CD14-positive monocyte (primary cell): ENCODE results near the gene ADGRF1. TPM values are rescaled to one million over a fixed set of nuclear protein-coding genes. Genes with fewer than 3 reads are reported as not detected.
"Not testable (repeated sequence)": the region's sequence is repeated elsewhere in the genome, so short reads cannot be mapped to it uniquely, and the experiment has no call there.

Experiments
- DNase-seq, 3 donors: peaks; one replicate each; pipeline ENCODE4 v3.0.0-alpha.2; 2011 to 2022
- H2AFZ ChIP-seq: 2 replicates; pipeline ENCODE4 v1.6.0; 2012; ENCODE audit warnings: mild to moderate bottlenecking, low read depth, low read length, inconsistent platforms; ENCODE audit not compliant: insufficient read depth, poor library complexity, severe bottlenecking
- H3K27ac ChIP-seq, 2 donors: 1 replicate in 1 of 2; 2 replicates in 1 of 2; pipeline ENCODE4 v1.5.1; 2012 to 2013; ENCODE audit warnings: low read length in 2 of 2, control low read depth in 1 of 2, inconsistent platforms in 1 of 2, low read depth in 1 of 2, mild to moderate bottlenecking in 1 of 2
- H3K27me3 ChIP-seq, 2 donors: one replicate each; pipeline versions ENCODE4 v1.6.0 to v1.6.1; 2011 to 2013; ENCODE audit warnings: low read length in 2 of 2; ENCODE audit not compliant: control insufficient read depth in 2 of 2, insufficient read depth in 2 of 2
- H3K36me3 ChIP-seq, 2 donors: replicated peaks in 1 of 2; 1 replicate in 1 of 2; 2 replicates in 1 of 2; pipeline versions ENCODE4 v1.5.1 to v1.6.1; 2012 to 2013; ENCODE audit warnings: low read length in 2 of 2, control low read depth in 1 of 2, inconsistent platforms in 1 of 2, mild to moderate bottlenecking in 1 of 2; ENCODE audit not compliant: insufficient read depth in 2 of 2, control insufficient read depth in 1 of 2
- H3K4me1 ChIP-seq, 2 donors: 1 replicate in 1 of 2; 2 replicates in 1 of 2; pipeline versions ENCODE4 v1.5.1 to v1.6.1; 2012 to 2013; ENCODE audit warnings: low read length in 2 of 2, control low read depth in 1 of 2, inconsistent platforms in 1 of 2, mild to moderate bottlenecking in 1 of 2, moderate library complexity in 1 of 2; ENCODE audit not compliant: insufficient read depth in 2 of 2, control insufficient read depth in 1 of 2
- H3K4me2 ChIP-seq: replicated peaks from 2 replicates; pipeline ENCODE3; 2012; ENCODE audit warnings: low read length, moderate library complexity, mild to moderate bottlenecking; ENCODE audit not compliant: poor library complexity, severe bottlenecking; ENCODE audit errors: extremely low read depth
- H3K4me3 ChIP-seq, 3 experiments: fragments of 200-600 bp in 1 of 3; sonication (generic) in 1 of 3; replicated peaks in 1 of 3; 1 replicate in 2 of 3; 2 replicates in 1 of 3; pipeline ENCODE4 v1.5.1; 2011 to 2013; ENCODE audit warnings: low read length in 3 of 3, mild to moderate bottlenecking in 3 of 3, control low read depth in 2 of 3, low read depth in 2 of 3, inconsistent platforms in 1 of 3, moderate library complexity in 1 of 3
- H3K79me2 ChIP-seq: 2 replicates; pipeline ENCODE4 v1.6.0; 2012; ENCODE audit warnings: mild to moderate bottlenecking, control low read depth, inconsistent platforms, low read length, moderate library complexity; ENCODE audit not compliant: insufficient read depth
- H3K9ac ChIP-seq: 2 replicates; pipeline ENCODE4 v1.6.0; 2017; ENCODE audit warnings: low read length, mild to moderate bottlenecking; ENCODE audit not compliant: insufficient read depth, poor library complexity, severe bottlenecking
- H3K9me3 ChIP-seq, 2 donors: replicated peaks in 1 of 2; 1 replicate in 1 of 2; 2 replicates in 1 of 2; pipeline versions ENCODE4 v1.5.1 to v1.6.1; 2012 to 2013; ENCODE audit warnings: low read length in 2 of 2, control low read depth in 1 of 2; ENCODE audit not compliant: control insufficient read depth in 1 of 2, insufficient read depth in 1 of 2
- H4K20me1 ChIP-seq: 2 replicates; pipeline ENCODE4 v1.6.0; 2012; ENCODE audit warnings: mild to moderate bottlenecking, low read length, control low read depth, moderate library complexity; ENCODE audit not compliant: insufficient read depth
- H3K27ac Mint-ChIP-seq, 7 donors: one replicate each; pipeline ENCODE4 v1.8.0; 2020; ENCODE audit warnings: mild to moderate bottlenecking in 7 of 7, mixed read lengths in 7 of 7, moderate library complexity in 6 of 7, inconsistent platforms in 2 of 7
- H3K27me3 Mint-ChIP-seq, 3 donors: one replicate each; pipeline ENCODE4 v1.8.0; 2021 to 2022; ENCODE audit warnings: low read depth in 3 of 3, mild to moderate bottlenecking in 3 of 3, mixed read lengths in 3 of 3, moderate library complexity in 3 of 3, inconsistent platforms in 1 of 3
- H3K36me3 Mint-ChIP-seq, 2 donors: one replicate each; pipeline ENCODE4 v1.8.0; 2020; ENCODE audit warnings: mixed read lengths in 2 of 2, inconsistent platforms in 1 of 2, mild to moderate bottlenecking in 1 of 2
- H3K4me1 Mint-ChIP-seq: one replicate; pipeline ENCODE4 v1.8.0; 2020; ENCODE audit warnings: mild to moderate bottlenecking, mixed read lengths
- H3K4me3 Mint-ChIP-seq, 2 donors: one replicate each; pipeline ENCODE4 v1.8.0; 2020; ENCODE audit warnings: mild to moderate bottlenecking in 2 of 2, mixed read lengths in 2 of 2, moderate library complexity in 1 of 2
- H3K9me3 Mint-ChIP-seq, 7 donors: one replicate each; pipeline ENCODE4 v1.8.0; 2020 to 2022; ENCODE audit warnings: mixed read lengths in 7 of 7, mild to moderate bottlenecking in 6 of 7, moderate library complexity in 6 of 7, inconsistent platforms in 2 of 7
- WGBS: methylation state at CpG from one replicate; pipeline ENCODE4 v1.1.5; 2013; ENCODE audit warnings: missing lambda C conversion rate; ENCODE audit not compliant: insufficient coverage; 5-methylcytosine and 5-hydroxymethylcytosine counted together
- intact Hi-C, 2 donors: fragments of 100-400 bp; cut with micrococcal nuclease; formaldehyde crosslinking; loops; one replicate each; pipeline versions ENCODE4 v1.15.0 to v1.15.1; 2023
- polyA plus RNA-seq, 3 donors: library from polyadenylated mRNA; depleted of rRNA in 1 of 3; unstranded in 2 of 3; stranded (reverse) in 1 of 3; fragments of 300-500 nt in 2 of 3; fragments of >200 nt in 1 of 3; fragmentation: Illumina TruSeq in 2 of 3; gene quantifications; 1 replicate in 2 of 3; 2 replicates in 1 of 3; pipeline ENCODE4 v1.2.3, GENCODE V29; 2012 to 2021
- TF ChIP-seq, protein P1 (sequence below): fragments of 200-600 bp; IDR thresholded peaks from one replicate; pipeline ENCODE4 v1.8.0; 2022; ENCODE audit warnings: antibody characterized with exemption, mild to moderate bottlenecking

ADGRF1 gene
- polyA plus RNA-seq, 3 donors = 0.03 TPM; not detected in 2

DNA sequence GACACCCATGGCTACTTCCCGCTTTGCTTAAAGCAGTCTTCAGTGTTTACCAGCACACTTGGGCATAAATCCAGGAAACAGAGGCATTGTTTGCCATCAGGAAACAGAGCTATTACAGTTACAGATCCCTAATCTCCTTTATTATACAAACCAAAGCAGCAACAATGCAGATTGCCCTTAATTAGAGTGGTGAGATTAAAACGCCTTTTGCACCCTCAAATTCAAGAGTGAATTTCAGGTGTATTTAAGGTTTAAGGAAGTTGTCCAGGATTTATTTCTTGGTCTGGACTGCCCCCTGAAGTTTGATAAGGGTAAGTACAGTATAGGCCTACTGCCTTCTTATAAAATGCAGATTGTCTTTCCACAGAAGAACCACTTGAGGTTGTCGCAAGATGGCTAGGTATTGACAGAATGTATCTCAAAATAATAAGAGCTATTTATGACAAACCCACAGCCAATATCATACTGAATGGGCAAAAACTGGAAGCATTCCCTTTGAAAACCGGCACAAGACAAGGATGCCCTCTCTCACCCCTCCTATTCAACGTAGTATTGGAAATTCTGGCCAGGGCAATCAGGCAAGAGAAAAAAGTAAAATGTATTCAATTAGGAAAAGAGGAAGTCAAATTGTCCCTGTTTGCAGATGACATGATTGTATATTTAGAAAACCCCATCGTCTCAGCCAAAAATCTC lies 51.2 kb downstream of the ADGRF1 start:
- not testable (repeated sequence) for H2AFZ ChIP-seq, H3K9me3 ChIP-seq, H3K9ac ChIP-seq, H3K27ac Mint-ChIP-seq, H3K27me3 Mint-ChIP-seq, H3K4me1 ChIP-seq, H3K79me2 ChIP-seq, H3K36me3 ChIP-seq, H3K4me3 ChIP-seq, H3K27me3 ChIP-seq, H3K36me3 Mint-ChIP-seq, H3K9me3 Mint-ChIP-seq, H3K4me2 ChIP-seq, H4K20me1 ChIP-seq, H3K4me1 Mint-ChIP-seq, H3K27ac ChIP-seq, H3K4me3 Mint-ChIP-seq
- peak; percentile 19 to 52 (median 25) for DNase-seq
- TF ChIP-seq, protein P1, sequence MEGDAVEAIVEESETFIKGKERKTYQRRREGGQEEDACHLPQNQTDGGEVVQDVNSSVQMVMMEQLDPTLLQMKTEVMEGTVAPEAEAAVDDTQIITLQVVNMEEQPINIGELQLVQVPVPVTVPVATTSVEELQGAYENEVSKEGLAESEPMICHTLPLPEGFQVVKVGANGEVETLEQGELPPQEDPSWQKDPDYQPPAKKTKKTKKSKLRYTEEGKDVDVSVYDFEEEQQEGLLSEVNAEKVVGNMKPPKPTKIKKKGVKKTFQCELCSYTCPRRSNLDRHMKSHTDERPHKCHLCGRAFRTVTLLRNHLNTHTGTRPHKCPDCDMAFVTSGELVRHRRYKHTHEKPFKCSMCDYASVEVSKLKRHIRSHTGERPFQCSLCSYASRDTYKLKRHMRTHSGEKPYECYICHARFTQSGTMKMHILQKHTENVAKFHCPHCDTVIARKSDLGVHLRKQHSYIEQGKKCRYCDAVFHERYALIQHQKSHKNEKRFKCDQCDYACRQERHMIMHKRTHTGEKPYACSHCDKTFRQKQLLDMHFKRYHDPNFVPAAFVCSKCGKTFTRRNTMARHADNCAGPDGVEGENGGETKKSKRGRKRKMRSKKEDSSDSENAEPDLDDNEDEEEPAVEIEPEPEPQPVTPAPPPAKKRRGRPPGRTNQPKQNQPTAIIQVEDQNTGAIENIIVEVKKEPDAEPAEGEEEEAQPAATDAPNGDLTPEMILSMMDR = peak; percentile 66
- intact Hi-C loops = loop anchor here in 1 of 2 donors (10.0 kb wide), 1 partner anchor 576 kb away; no protein-coding TSS in a partner anchor
- WGBS = 22% methylated on average over 1 of the region's 6 CpGs

DNA sequence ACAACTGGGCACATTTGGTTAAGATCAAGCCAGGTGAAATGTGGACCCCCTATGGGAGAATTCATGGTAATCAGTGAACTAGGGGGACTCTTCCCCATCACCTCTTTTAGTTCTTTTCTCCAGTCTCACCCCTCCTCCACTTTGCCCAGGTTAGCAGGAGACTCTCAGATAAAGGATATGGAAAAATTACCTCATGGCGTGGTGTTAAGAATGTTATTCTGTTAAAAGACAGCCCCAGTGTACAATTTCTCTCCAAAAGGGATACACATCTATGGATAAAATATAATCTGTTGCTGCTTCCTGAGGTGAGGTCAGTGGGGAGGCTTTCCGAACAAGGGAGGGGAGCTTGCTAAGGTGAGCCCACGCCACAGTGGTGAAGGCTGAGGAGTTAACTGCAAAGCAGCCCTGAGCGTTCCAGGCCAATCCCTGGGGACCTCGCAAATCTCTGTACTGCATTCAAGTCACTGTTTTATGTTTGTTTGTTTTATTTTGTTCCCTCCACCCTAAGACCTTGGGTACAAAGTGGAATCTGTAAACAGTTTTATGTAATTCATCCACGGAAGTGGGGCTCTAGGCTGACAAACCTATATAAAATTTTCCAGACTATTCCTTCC lies 52.0 kb downstream of the ADGRF1 start:
- peaks cover 14% of the 10 kb centered on the region for H3K4me1 Mint-ChIP-seq
- Histone ChIP-seq H3K27me3 (no peaks in the 10 kb centered on the region), H2AFZ (no peak overlapping the region), H3K4me1 (peaks cover 5 to 7% of the 10 kb centered on the region in 2 donors), H3K4me3 (no peak overlapping the region), H3K27ac (no peak overlapping the region), H3K79me2 (no peaks in the 10 kb centered on the region), H4K20me1 (no peaks in the 10 kb centered on the region), H3K4me2 (no peak overlapping the region), H3K9ac (no peak overlapping the region), H3K36me3 (no peaks in the 10 kb centered on the region), H3K9me3 (no peaks in the 10 kb centered on the region)
- intact Hi-C loops = loop anchor here in 1 of 2 donors (10.0 kb wide), 1 partner anchor 575 kb away; no protein-coding TSS in a partner anchor
- H3K9me3 Mint-ChIP-seq = peaks cover 0 to 1% (median 0%) of the 10 kb centered on the region in 7 donors
- no peak overlapping the region for H3K27ac Mint-ChIP-seq
- no peak overlapping the region for H3K4me3 Mint-ChIP-seq
- WGBS = no CpG with 5 or more reads among the region's 6 CpGs
- TF ChIP-seq, protein P1 = no peak
- DNase-seq = no peak
- H3K36me3 Mint-ChIP-seq = no peaks in the 10 kb centered on the region
- peaks cover 2 to 4% (median 2%) of the 10 kb centered on the region in 3 donors for H3K27me3 Mint-ChIP-seq
